H1 (cell line): ENCODE measurements around the gene ADARB2. TPM values are rescaled to one million over a fixed set of nuclear protein-coding genes. Genes with fewer than 3 reads are reported as not detected.

ENCODE experiments used
- CTCF ChIA-PET: fragments of 300-600 bp; sonication (Branson Sonifier 250); formaldehyde crosslinking; loops from one replicate; lab custom pipeline; 2021; ENCODE audit not compliant: partially characterized antibody; lab: Charles Lee
- POLR2A ChIA-PET: fragments of 300-600 bp; sonication (Branson Sonifier 250); formaldehyde crosslinking; loops from one replicate; lab custom pipeline; 2021; ENCODE audit warnings: inconsistent platforms; ENCODE audit not compliant: partially characterized antibody; lab: Charles Lee
- DNase-seq, 2 experiments: peaks; one replicate each; pipeline versions ENCODE4 v3.0.0 to v3.0.0-alpha.2; 2010 to 2022; ENCODE audit warnings: low spot score in 2 of 2, low read depth in 1 of 2, mixed read lengths in 1 of 2
- FAIRE-seq: peaks from 2 replicates; lab custom pipeline; 2011; peaks lifted over from hg19 to GRCh38; lab: Jason Lieb, UNC
- H2AFZ ChIP-seq: 2 replicates; pipeline ENCODE4 v1.8.1; 2012; ENCODE audit warnings: low read length, inconsistent platforms
- H2AK5ac ChIP-seq: 2 replicates; pipeline ENCODE4 v1.6.1; 2013; ENCODE audit warnings: low read depth, low read length
- H2BK120ac ChIP-seq: replicated peaks from 2 replicates; pipeline ENCODE3; 2013; ENCODE audit warnings: low read depth, low read length, inconsistent platforms
- H2BK12ac ChIP-seq: 2 replicates; pipeline ENCODE4 v1.6.1; 2013; ENCODE audit warnings: low read depth, low read length
- H2BK15ac ChIP-seq: 2 replicates; pipeline ENCODE4 v1.6.1; 2013; ENCODE audit warnings: low read length
- H2BK20ac ChIP-seq: 2 replicates; pipeline ENCODE4 v1.6.1; 2013; ENCODE audit warnings: low read length
- H2BK5ac ChIP-seq: 2 replicates; pipeline ENCODE4 v1.6.1; 2013; ENCODE audit warnings: low read depth, low read length
- H3K14ac ChIP-seq: 2 replicates; pipeline ENCODE4 v1.6.1; 2013; ENCODE audit warnings: inconsistent platforms; ENCODE audit not compliant: insufficient read length
- H3K18ac ChIP-seq: 2 replicates; pipeline ENCODE4 v1.6.1; 2013; ENCODE audit warnings: low read length; ENCODE audit errors: extremely low read depth
- H3K23ac ChIP-seq: 2 replicates; pipeline ENCODE4 v1.6.1; 2013; ENCODE audit warnings: inconsistent platforms; ENCODE audit not compliant: insufficient read length
- H3K23me2 ChIP-seq: 2 replicates; pipeline ENCODE4 v1.6.1; 2013; ENCODE audit warnings: low read depth, low read length
- H3K27ac ChIP-seq: 2 replicates; pipeline ENCODE4 v1.6.1; 2011; ENCODE audit warnings: low read depth, low read length, inconsistent platforms
- H3K27me3 ChIP-seq, 4 experiments: replicated peaks in 1 of 4; 1 replicate in 1 of 4; 2 replicates in 3 of 4; pipeline versions ENCODE4 v1.6.1 to v1.8.1; 2011 to 2013; ENCODE audit warnings: low read length in 3 of 4, mild to moderate bottlenecking in 3 of 4, inconsistent platforms in 2 of 4, mixed read lengths in 2 of 4, moderate library complexity in 1 of 4; ENCODE audit not compliant: control insufficient read depth in 3 of 4, insufficient read depth in 3 of 4; ENCODE audit errors: extremely low read depth in 1 of 4
- H3K36me3 ChIP-seq, 4 experiments: 2 replicates each; pipeline versions ENCODE4 v1.6.1 to v1.8.1; 2011 to 2013; ENCODE audit warnings: mild to moderate bottlenecking in 4 of 4, low read length in 3 of 4, moderate library complexity in 2 of 4, control low read depth in 1 of 4, inconsistent platforms in 1 of 4; ENCODE audit not compliant: insufficient read depth in 4 of 4, control insufficient read depth in 2 of 4
- H3K4ac ChIP-seq: replicated peaks from 2 replicates; pipeline ENCODE3; 2013; ENCODE audit warnings: low read length, low read depth, mixed read lengths, inconsistent platforms; ENCODE audit not compliant: insufficient read length
- H3K4me1 ChIP-seq, 4 experiments: replicated peaks in 1 of 4; 1 replicate in 1 of 4; 2 replicates in 3 of 4; pipeline versions ENCODE4 v1.6.1 to v1.8.1; 2011 to 2013; ENCODE audit warnings: low read length in 3 of 4, inconsistent platforms in 2 of 4, mixed read lengths in 1 of 4; ENCODE audit not compliant: insufficient read depth in 4 of 4, control insufficient read depth in 3 of 4
- H3K4me2 ChIP-seq, 2 experiments: 2 replicates each; pipeline versions ENCODE4 v1.6.1 to v1.8.1; 2011 to 2013; ENCODE audit warnings: low read depth in 2 of 2, low read length in 2 of 2, control low read depth in 1 of 2, inconsistent platforms in 1 of 2, mild to moderate bottlenecking in 1 of 2; ENCODE audit not compliant: insufficient read depth in 1 of 2
- H3K4me3 ChIP-seq, 4 experiments: fragments of 200-600, 300-600 bp in 1 of 4; sonication (generic), shearing (Covaris generic), sonication (Bioruptor Twin) in 1 of 4; 2 replicates each; pipeline versions ENCODE4 v1.5.1 to v1.8.1; 2011 to 2016; ENCODE audit warnings: low read length in 4 of 4, low read depth in 3 of 4, control low read depth in 2 of 4, inconsistent platforms in 2 of 4, mild to moderate bottlenecking in 2 of 4, mixed read lengths in 1 of 4, moderate library complexity in 1 of 4; ENCODE audit not compliant: insufficient read depth in 2 of 4; ENCODE audit errors: extremely low read depth in 1 of 4
- H3K56ac ChIP-seq: replicated peaks from 2 replicates; pipeline ENCODE3; 2013; ENCODE audit warnings: low read depth, mild to moderate bottlenecking, mixed read lengths, low read length, inconsistent platforms; ENCODE audit not compliant: insufficient read length
- H3K79me1 ChIP-seq: 2 replicates; pipeline ENCODE4 v1.6.1; 2013; ENCODE audit warnings: low read depth, low read length, control low read depth
- H3K79me2 ChIP-seq, 2 experiments: 2 replicates each; pipeline versions ENCODE4 v1.6.1 to v1.8.1; 2012 to 2013; ENCODE audit warnings: low read length in 2 of 2, mild to moderate bottlenecking in 2 of 2, inconsistent platforms in 1 of 2; ENCODE audit not compliant: insufficient read depth in 2 of 2, control insufficient read depth in 1 of 2
- H3K9ac ChIP-seq, 4 experiments: replicated peaks in 1 of 4; 1 replicate in 1 of 4; 2 replicates in 3 of 4; pipeline versions ENCODE4 v1.6.1 to v1.8.1; 2011 to 2013; ENCODE audit warnings: low read depth in 3 of 4, low read length in 3 of 4, control low read depth in 2 of 4, mild to moderate bottlenecking in 2 of 4, moderate library complexity in 2 of 4, inconsistent platforms in 1 of 4; ENCODE audit errors: extremely low read depth in 1 of 4
- H3K9me3 ChIP-seq, 2 experiments: 2 replicates each; pipeline versions ENCODE4 v1.6.1 to v1.8.1; 2012 to 2013; ENCODE audit warnings: mild to moderate bottlenecking in 2 of 2, moderate library complexity in 2 of 2, control low read depth in 1 of 2, inconsistent platforms in 1 of 2, low read depth in 1 of 2, low read length in 1 of 2, mixed read lengths in 1 of 2; ENCODE audit not compliant: insufficient read depth in 2 of 2
- H4K20me1 ChIP-seq, 2 experiments: replicated peaks in 1 of 2; 2 replicates each; pipeline versions ENCODE3 to v1.8.1; 2011 to 2013; ENCODE audit warnings: inconsistent platforms in 2 of 2, low read length in 2 of 2, mild to moderate bottlenecking in 1 of 2; ENCODE audit not compliant: insufficient read depth in 2 of 2, control insufficient read depth in 1 of 2
- H4K5ac ChIP-seq: 2 replicates; pipeline ENCODE4 v1.6.1; 2013; ENCODE audit warnings: low read length, low read depth, mixed read lengths, inconsistent platforms; ENCODE audit not compliant: insufficient read length
- H4K8ac ChIP-seq: 2 replicates; pipeline ENCODE4 v1.8.0; 2013; ENCODE audit warnings: mild to moderate bottlenecking, moderate library complexity, low read length, inconsistent platforms; ENCODE audit not compliant: insufficient read depth; ENCODE audit errors: extremely low read depth
- H4K91ac ChIP-seq: replicated peaks from 2 replicates; pipeline ENCODE3; 2013; ENCODE audit warnings: low read length, mixed read lengths, inconsistent platforms; ENCODE audit not compliant: insufficient read length
- CTBP2 ChIP-seq: IDR thresholded peaks from 2 replicates; pipeline ENCODE4 v1.7.0; 2011; ENCODE audit warnings: borderline replicate concordance, mild to moderate bottlenecking, moderate library complexity, mixed read lengths, low read length; ENCODE audit not compliant: insufficient read depth, insufficient read length
- GABPA ChIP-seq: IDR thresholded peaks from 2 replicates; pipeline ENCODE4 v1.6.1; 2011; ENCODE audit warnings: mild to moderate bottlenecking, low read length, moderate library complexity, borderline replicate concordance; ENCODE audit not compliant: insufficient read depth
- HDAC6 ChIP-seq: IDR thresholded peaks from one replicate; pipeline ENCODE4 v1.7.1; 2012; ENCODE audit warnings: low read depth, mild to moderate bottlenecking, inconsistent platforms, low read length, moderate library complexity
- KDM4A ChIP-seq: IDR thresholded peaks from one replicate; pipeline ENCODE4 v1.7.1; 2012; ENCODE audit warnings: low read depth, mild to moderate bottlenecking, moderate library complexity, low read length, inconsistent platforms; ENCODE audit not compliant: severe bottlenecking
- NRF1 ChIP-seq: IDR thresholded peaks from 2 replicates; pipeline ENCODE4 v1.6.1; 2011; ENCODE audit warnings: mild to moderate bottlenecking, low read depth, low read length, improper control_type of control experiment
- POLR2A ChIP-seq, 2 experiments: IDR thresholded peaks; 1 replicate in 1 of 2; 2 replicates in 1 of 2; pipeline ENCODE4 v1.6.1; 2011; ENCODE audit warnings: low read depth in 2 of 2, low read length in 2 of 2, mild to moderate bottlenecking in 2 of 2; ENCODE audit errors: control extremely low read depth in 1 of 2
- SAP30 ChIP-seq: fragments of 300-600 bp; sonication (generic); IDR thresholded peaks from 2 replicates; pipeline ENCODE4 v1.7.1; 2012; ENCODE audit warnings: low read length, moderate library complexity, mild to moderate bottlenecking, inconsistent platforms; ENCODE audit not compliant: insufficient read depth, insufficient replicate concordance
- TAF7 ChIP-seq: optimal IDR thresholded peaks from 2 replicates; pipeline ENCODE3; 2011; ENCODE audit warnings: low read depth, mild to moderate bottlenecking, inconsistent platforms, low read length, moderate library complexity, borderline replicate concordance
- TCF12 ChIP-seq: IDR thresholded peaks from 2 replicates; pipeline ENCODE4 v1.6.1; 2011; ENCODE audit warnings: low read depth, mild to moderate bottlenecking, low read length
- WGBS, 2 experiments: shearing (Covaris generic) in 1 of 2; methylation state at CpG; one replicate each; pipeline versions ENCODE4 v1.1.6 to v1.1.7; 2013 to 2015; ENCODE audit warnings: low lambda C conversion rate in 2 of 2, mixed read lengths in 2 of 2, inconsistent platforms in 1 of 2, low coverage in 1 of 2, missing lambda C conversion rate in 1 of 2; ENCODE audit not compliant: insufficient replicate concordance in 2 of 2, insufficient coverage in 1 of 2, insufficient read length in 1 of 2; ENCODE audit errors: extremely low coverage in 1 of 2, missing lambda C conversion rate in 1 of 2; 5-methylcytosine and 5-hydroxymethylcytosine counted together
- polyA plus RNA-seq, 7 experiments: library from polyadenylated mRNA; depleted of rRNA in 3 of 7; stranded (reverse) in 5 of 7; unstranded in 2 of 7; fragments of >200 nt in 5 of 7; fragments of 200-250 nt in 2 of 7; gene quantifications; 1 replicate in 5 of 7; 2 replicates in 1 of 7; 4 replicates in 1 of 7; pipeline versions ENCODE4 v1.2.1 to v1.2.3, GENCODE V29; 2011 to 2013; ENCODE audit warnings: missing spikeins in 2 of 7, mixed read lengths in 2 of 7
- total RNA-seq: library from RNA; stranded (reverse); fragmentation: NEBNext Ultra II Directional; extraction: Animal tissue kit (Norgen Biotek cat#: 25700); gene quantifications from 2 replicates; pipeline ENCODE4 v1.2.1, GENCODE V29; 2021
- TF ChIP-seq, protein P1 (sequence below): IDR thresholded peaks from 2 replicates; pipeline ENCODE4 v1.6.1; 2011; ENCODE audit warnings: low read depth, mild to moderate bottlenecking, low read length; ENCODE audit not compliant: insufficient read depth

ADARB2 gene
- total and polyA plus RNA-seq, 2 of the 8 experiments (the other 6 are each of a cell fraction or from before 2014, with no cell fraction given), result 2.2 to 2.8 TPM

DNA sequence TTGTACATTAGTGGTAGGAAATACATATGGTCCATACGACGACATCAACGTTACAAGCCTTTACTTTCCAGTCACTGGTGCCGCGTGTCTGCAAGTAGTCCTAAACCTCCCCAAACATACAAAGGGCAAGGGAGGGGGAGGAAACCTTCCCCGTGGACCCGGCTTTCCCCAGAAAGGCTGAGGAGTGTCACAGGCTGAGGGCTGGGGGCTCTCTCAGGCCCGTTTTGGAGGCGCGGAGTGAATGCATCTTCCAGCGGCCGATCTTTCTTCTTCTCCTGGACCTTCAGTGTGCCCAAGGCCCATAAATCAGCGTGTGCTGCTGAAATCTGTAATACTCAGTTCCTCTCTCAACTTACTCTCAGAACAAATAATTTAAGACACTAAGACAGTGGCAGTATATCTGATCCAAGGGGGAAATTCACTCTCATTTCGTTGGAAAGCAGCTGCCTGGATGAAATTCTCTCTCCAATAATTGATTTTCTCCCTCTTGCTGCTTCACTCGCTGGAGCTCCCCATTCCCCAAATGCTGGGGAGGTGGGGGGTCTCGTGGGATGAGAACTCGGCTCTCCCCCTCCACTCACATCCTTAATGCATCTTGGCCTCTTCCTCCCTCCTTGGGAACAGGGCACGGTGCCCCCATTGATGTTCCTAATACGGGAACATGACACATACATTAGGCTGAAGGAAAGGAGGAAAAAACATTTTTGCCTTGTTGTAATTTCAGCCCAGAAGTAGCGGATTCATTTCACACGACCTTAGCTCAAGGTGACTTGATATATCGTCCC lies 126.1 kb downstream of the ADARB2 start:
- Histone ChIP-seq H3K18ac (no peak overlapping the region), H4K91ac (no peak overlapping the region), H3K9me3 (no peaks in the 10 kb centered on the region), H2BK12ac (no peak overlapping the region; the same call in 1 of the 2 replicates), H2AK5ac (no peak overlapping the region), H3K4ac (no peak overlapping the region), H3K9ac (no peak overlapping the region), H3K4me2 (no peak overlapping the region), H2BK5ac (no peak overlapping the region), H4K8ac (no peak overlapping the region), H2BK20ac (no peak overlapping the region), H3K36me3 (no peaks in the 10 kb centered on the region), H2BK15ac (no peak overlapping the region), H3K79me2 (no peaks in the 10 kb centered on the region), H4K5ac (no peak overlapping the region), H3K27me3 (peaks cover 0 to 6% (median 4%) of the 10 kb centered on the region in 4 experiments; a peak in 4 of 7 replicates), H4K20me1 (no peaks in the 10 kb centered on the region), H3K27ac (no peak overlapping the region), H2BK120ac (no peak overlapping the region), H3K4me3 (no peak overlapping the region), H3K56ac (no peak overlapping the region), H3K14ac (no peak overlapping the region), H3K4me1 (peaks cover 0 to 14% (median 5%) of the 10 kb centered on the region in 4 experiments; a peak in 4 of 7 replicates), H3K23me2 (no peaks in the 10 kb centered on the region; the same call in 1 of the 2 replicates), H2AFZ (no peak overlapping the region), H3K79me1 (no peaks in the 10 kb centered on the region), H3K23ac (no peak overlapping the region)
- CTCF ChIA-PET, result interaction anchor here (0.9 to 1.7 kb wide), 6 partner anchors 12 to 242 kb away, joined by 3 to 4 read pairs (median 4); no protein-coding TSS in a partner anchor
- FAIRE-seq, result no peak
- POLR2A ChIA-PET, result no interaction called here
- 85% methylated on average over 22 of the region's 22 CpGs; no CpG with 5 or more reads in 1 of the 2 experiments for WGBS, 2 experiments
- no peak for DNase-seq
- TF ChIP-seq TAF7, result no peak
- TF ChIP-seq KDM4A, result no peak
- no peak for TF ChIP-seq CTBP2
- TF ChIP-seq GABPA, result no peak
- TF ChIP-seq POLR2A (IDR thresholded peaks at IDR 0.05; ENCODE audit: control extremely low read depth in 1 of 2, low read depth in 2 of 2, low read length in 2 of 2), result no peak
- no peak for TF ChIP-seq HDAC6
- TF ChIP-seq SAP30, result no peak
- no peak for TF ChIP-seq TCF12
- TF ChIP-seq, protein P1, sequence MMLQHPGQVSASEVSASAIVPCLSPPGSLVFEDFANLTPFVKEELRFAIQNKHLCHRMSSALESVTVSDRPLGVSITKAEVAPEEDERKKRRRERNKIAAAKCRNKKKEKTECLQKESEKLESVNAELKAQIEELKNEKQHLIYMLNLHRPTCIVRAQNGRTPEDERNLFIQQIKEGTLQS, result no peak
- no peak for TF ChIP-seq NRF1
